Measurements from ENCODE around the gene ABCA8. TPM values are rescaled to one million over a fixed set of nuclear protein-coding genes. Genes with fewer than 3 reads are reported as not detected.

ABCA8 gene
- total RNA-seq, 1 experiment from 2014 or later: not detected

DNA sequence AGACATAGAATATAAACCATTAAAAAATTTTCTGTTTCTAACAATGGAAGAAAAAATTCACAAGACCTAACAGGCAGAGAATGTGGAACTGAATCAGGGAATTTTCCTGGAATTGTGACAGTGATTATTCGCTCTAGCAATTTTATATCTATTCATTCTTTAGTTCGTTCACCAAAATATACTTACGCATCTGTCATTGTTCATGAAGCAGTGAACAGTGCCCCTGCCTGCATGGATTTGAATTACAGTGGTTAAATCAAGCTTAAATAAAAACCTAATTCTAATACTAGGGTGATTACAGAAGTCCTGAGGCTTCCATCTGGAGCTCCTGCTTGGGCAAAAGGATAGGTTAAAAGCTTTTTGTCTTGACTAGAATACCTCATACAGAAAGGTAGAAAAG lies 48.6 kb downstream of the ABCA8 start:
- Histone ChIP-seq H3K9me3 (ENCODE audit: control insufficient read depth, low read depth, low read length) (no peaks in the 10 kb centered on the region), H2BK5ac (ENCODE audit: insufficient read length, low read length) (no peak overlapping the region), H2AFZ (ENCODE audit: low read length) (no peak overlapping the region), H3K79me2 (ENCODE audit: insufficient read depth, low read length) (no peaks in the 10 kb centered on the region), H4K91ac (ENCODE audit: insufficient read length, low read depth, low read length) (no peak overlapping the region), H3K4ac (ENCODE audit: low read depth, low read length) (no peak overlapping the region), H3K9ac (ENCODE audit: extremely low read depth, insufficient read length, low read length) (no peak overlapping the region), H2BK120ac (ENCODE audit: low read depth, low read length, poor library complexity, severe bottlenecking) (no peak overlapping the region), H2AK5ac (ENCODE audit: insufficient read length, low read length) (no peak overlapping the region), H3K4me2 (ENCODE audit: insufficient read depth, insufficient read length, low read length) (no peak overlapping the region), H3K79me1 (ENCODE audit: insufficient read depth, low read depth, low read length, poor library complexity, severe bottlenecking) (no peaks in the 10 kb centered on the region), H3K27ac (ENCODE audit: insufficient read length, low read depth, low read length) (no peak overlapping the region), H2BK15ac (ENCODE audit: low read depth, low read length) (no peak overlapping the region), H3K27me3 (ENCODE audit: insufficient read depth, low read length) (no peaks in the 10 kb centered on the region), H4K5ac (ENCODE audit: insufficient read length, low read depth, low read length) (no peak overlapping the region), H4K8ac (replicated peaks; ENCODE audit: insufficient read length, low read depth, low read length) (no peak overlapping the region), H3K23ac (ENCODE audit: insufficient read length, low read depth, low read length) (no peak overlapping the region), H3T11ph (ENCODE audit: low read length) (no peak overlapping the region), H3K4me1 (ENCODE audit: insufficient read depth, low read length) (no peaks in the 10 kb centered on the region), H4K20me1 (ENCODE audit: control insufficient read depth, insufficient read depth, insufficient read length) (no peaks in the 10 kb centered on the region), H3K56ac (ENCODE audit: insufficient read length, low read depth, low read length) (no peak overlapping the region), H3K14ac (ENCODE audit: insufficient read depth, low read length) (no peak overlapping the region), H3K23me2 (ENCODE audit: insufficient read length, low read depth, low read length, poor library complexity, severe bottlenecking) (no peaks in the 10 kb centered on the region), H2BK20ac (ENCODE audit: low read depth, low read length, poor library complexity, severe bottlenecking) (no peak overlapping the region), H3K18ac (ENCODE audit: insufficient read length, low read depth, low read length) (no peak overlapping the region), H2BK12ac (ENCODE audit: insufficient read length, low read depth, low read length) (no peak overlapping the region)
- H3K4me3 Mint-ChIP-seq: no peak overlapping the region
- no peak for DNase-seq
- no peaks in the 10 kb centered on the region for H3K4me1 Mint-ChIP-seq
- no peak overlapping the region for H3K27ac Mint-ChIP-seq
- no peaks in the 10 kb centered on the region; the same call in 1 of the 2 replicates for H3K27me3 Mint-ChIP-seq (ENCODE audit: low read depth)
- TF ChIP-seq, protein P1, sequence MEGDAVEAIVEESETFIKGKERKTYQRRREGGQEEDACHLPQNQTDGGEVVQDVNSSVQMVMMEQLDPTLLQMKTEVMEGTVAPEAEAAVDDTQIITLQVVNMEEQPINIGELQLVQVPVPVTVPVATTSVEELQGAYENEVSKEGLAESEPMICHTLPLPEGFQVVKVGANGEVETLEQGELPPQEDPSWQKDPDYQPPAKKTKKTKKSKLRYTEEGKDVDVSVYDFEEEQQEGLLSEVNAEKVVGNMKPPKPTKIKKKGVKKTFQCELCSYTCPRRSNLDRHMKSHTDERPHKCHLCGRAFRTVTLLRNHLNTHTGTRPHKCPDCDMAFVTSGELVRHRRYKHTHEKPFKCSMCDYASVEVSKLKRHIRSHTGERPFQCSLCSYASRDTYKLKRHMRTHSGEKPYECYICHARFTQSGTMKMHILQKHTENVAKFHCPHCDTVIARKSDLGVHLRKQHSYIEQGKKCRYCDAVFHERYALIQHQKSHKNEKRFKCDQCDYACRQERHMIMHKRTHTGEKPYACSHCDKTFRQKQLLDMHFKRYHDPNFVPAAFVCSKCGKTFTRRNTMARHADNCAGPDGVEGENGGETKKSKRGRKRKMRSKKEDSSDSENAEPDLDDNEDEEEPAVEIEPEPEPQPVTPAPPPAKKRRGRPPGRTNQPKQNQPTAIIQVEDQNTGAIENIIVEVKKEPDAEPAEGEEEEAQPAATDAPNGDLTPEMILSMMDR (conservative IDR thresholded peaks at IDR 0.05): peak; percentile 57
- H3K9me3 Mint-ChIP-seq: no peaks in the 10 kb centered on the region
- no CpG with 5 or more reads among the region's 3 CpGs for WGBS (ENCODE audit: extremely low coverage, insufficient read length, low lambda C conversion rate)
- H3K36me3 Mint-ChIP-seq (ENCODE audit: insufficient read depth in 1 of 3, low read depth in 3 of 3): no peaks in the 10 kb centered on the region; a peak in 1 of 7 replicates

Data from H9 (cell line).